H1 (cell line): ENCODE results near the gene BLVRA. TPM values are rescaled to one million over a fixed set of nuclear protein-coding genes. Genes with fewer than 3 reads are reported as not detected.

ENCODE experiments used
- CTCF ChIA-PET: fragments of 300-600 bp; sonication (Branson Sonifier 250); formaldehyde crosslinking; loops from one replicate; lab custom pipeline; 2021; ENCODE audit not compliant: partially characterized antibody; lab: Charles Lee
- POLR2A ChIA-PET: fragments of 300-600 bp; sonication (Branson Sonifier 250); formaldehyde crosslinking; loops from one replicate; lab custom pipeline; 2021; ENCODE audit warnings: inconsistent platforms; ENCODE audit not compliant: partially characterized antibody; lab: Charles Lee
- DNase-seq, 2 experiments: peaks; one replicate each; pipeline versions ENCODE4 v3.0.0 to v3.0.0-alpha.2; 2010 to 2022; ENCODE audit warnings: low spot score in 2 of 2, low read depth in 1 of 2, mixed read lengths in 1 of 2
- FAIRE-seq: peaks from 2 replicates; lab custom pipeline; 2011; peaks lifted over from hg19 to GRCh38; lab: Jason Lieb, UNC
- H2AFZ ChIP-seq: 2 replicates; pipeline ENCODE4 v1.8.1; 2012; ENCODE audit warnings: low read length, inconsistent platforms
- H2AK5ac ChIP-seq: 2 replicates; pipeline ENCODE4 v1.6.1; 2013; ENCODE audit warnings: low read depth, low read length
- H2BK120ac ChIP-seq: replicated peaks from 2 replicates; pipeline ENCODE3; 2013; ENCODE audit warnings: low read depth, low read length, inconsistent platforms
- H2BK12ac ChIP-seq: 2 replicates; pipeline ENCODE4 v1.6.1; 2013; ENCODE audit warnings: low read depth, low read length
- H2BK15ac ChIP-seq: 2 replicates; pipeline ENCODE4 v1.6.1; 2013; ENCODE audit warnings: low read length
- H2BK20ac ChIP-seq: 2 replicates; pipeline ENCODE4 v1.6.1; 2013; ENCODE audit warnings: low read length
- H2BK5ac ChIP-seq: 2 replicates; pipeline ENCODE4 v1.6.1; 2013; ENCODE audit warnings: low read depth, low read length
- H3K14ac ChIP-seq: 2 replicates; pipeline ENCODE4 v1.6.1; 2013; ENCODE audit warnings: inconsistent platforms; ENCODE audit not compliant: insufficient read length
- H3K18ac ChIP-seq: 2 replicates; pipeline ENCODE4 v1.6.1; 2013; ENCODE audit warnings: low read length; ENCODE audit errors: extremely low read depth
- H3K23ac ChIP-seq: 2 replicates; pipeline ENCODE4 v1.6.1; 2013; ENCODE audit warnings: inconsistent platforms; ENCODE audit not compliant: insufficient read length
- H3K23me2 ChIP-seq: 2 replicates; pipeline ENCODE4 v1.6.1; 2013; ENCODE audit warnings: low read depth, low read length
- H3K27ac ChIP-seq: 2 replicates; pipeline ENCODE4 v1.6.1; 2011; ENCODE audit warnings: low read depth, low read length, inconsistent platforms
- H3K27me3 ChIP-seq, 4 experiments: replicated peaks in 1 of 4; 1 replicate in 1 of 4; 2 replicates in 3 of 4; pipeline versions ENCODE4 v1.6.1 to v1.8.1; 2011 to 2013; ENCODE audit warnings: low read length in 3 of 4, mild to moderate bottlenecking in 3 of 4, inconsistent platforms in 2 of 4, mixed read lengths in 2 of 4, moderate library complexity in 1 of 4; ENCODE audit not compliant: control insufficient read depth in 3 of 4, insufficient read depth in 3 of 4; ENCODE audit errors: extremely low read depth in 1 of 4
- H3K36me3 ChIP-seq, 4 experiments: 2 replicates each; pipeline versions ENCODE4 v1.6.1 to v1.8.1; 2011 to 2013; ENCODE audit warnings: mild to moderate bottlenecking in 4 of 4, low read length in 3 of 4, moderate library complexity in 2 of 4, control low read depth in 1 of 4, inconsistent platforms in 1 of 4; ENCODE audit not compliant: insufficient read depth in 4 of 4, control insufficient read depth in 2 of 4
- H3K4ac ChIP-seq: replicated peaks from 2 replicates; pipeline ENCODE3; 2013; ENCODE audit warnings: low read length, low read depth, mixed read lengths, inconsistent platforms; ENCODE audit not compliant: insufficient read length
- H3K4me1 ChIP-seq, 4 experiments: replicated peaks in 1 of 4; 1 replicate in 1 of 4; 2 replicates in 3 of 4; pipeline versions ENCODE4 v1.6.1 to v1.8.1; 2011 to 2013; ENCODE audit warnings: low read length in 3 of 4, inconsistent platforms in 2 of 4, mixed read lengths in 1 of 4; ENCODE audit not compliant: insufficient read depth in 4 of 4, control insufficient read depth in 3 of 4
- H3K4me2 ChIP-seq, 2 experiments: 2 replicates each; pipeline versions ENCODE4 v1.6.1 to v1.8.1; 2011 to 2013; ENCODE audit warnings: low read depth in 2 of 2, low read length in 2 of 2, control low read depth in 1 of 2, inconsistent platforms in 1 of 2, mild to moderate bottlenecking in 1 of 2; ENCODE audit not compliant: insufficient read depth in 1 of 2
- H3K4me3 ChIP-seq, 4 experiments: fragments of 200-600, 300-600 bp in 1 of 4; sonication (generic), shearing (Covaris generic), sonication (Bioruptor Twin) in 1 of 4; 2 replicates each; pipeline versions ENCODE4 v1.5.1 to v1.8.1; 2011 to 2016; ENCODE audit warnings: low read length in 4 of 4, low read depth in 3 of 4, control low read depth in 2 of 4, inconsistent platforms in 2 of 4, mild to moderate bottlenecking in 2 of 4, mixed read lengths in 1 of 4, moderate library complexity in 1 of 4; ENCODE audit not compliant: insufficient read depth in 2 of 4; ENCODE audit errors: extremely low read depth in 1 of 4
- H3K56ac ChIP-seq: replicated peaks from 2 replicates; pipeline ENCODE3; 2013; ENCODE audit warnings: low read depth, mild to moderate bottlenecking, mixed read lengths, low read length, inconsistent platforms; ENCODE audit not compliant: insufficient read length
- H3K79me1 ChIP-seq: 2 replicates; pipeline ENCODE4 v1.6.1; 2013; ENCODE audit warnings: low read depth, low read length, control low read depth
- H3K79me2 ChIP-seq, 2 experiments: 2 replicates each; pipeline versions ENCODE4 v1.6.1 to v1.8.1; 2012 to 2013; ENCODE audit warnings: low read length in 2 of 2, mild to moderate bottlenecking in 2 of 2, inconsistent platforms in 1 of 2; ENCODE audit not compliant: insufficient read depth in 2 of 2, control insufficient read depth in 1 of 2
- H3K9ac ChIP-seq, 4 experiments: replicated peaks in 1 of 4; 1 replicate in 1 of 4; 2 replicates in 3 of 4; pipeline versions ENCODE4 v1.6.1 to v1.8.1; 2011 to 2013; ENCODE audit warnings: low read depth in 3 of 4, low read length in 3 of 4, control low read depth in 2 of 4, mild to moderate bottlenecking in 2 of 4, moderate library complexity in 2 of 4, inconsistent platforms in 1 of 4; ENCODE audit errors: extremely low read depth in 1 of 4
- H3K9me3 ChIP-seq, 2 experiments: 2 replicates each; pipeline versions ENCODE4 v1.6.1 to v1.8.1; 2012 to 2013; ENCODE audit warnings: mild to moderate bottlenecking in 2 of 2, moderate library complexity in 2 of 2, control low read depth in 1 of 2, inconsistent platforms in 1 of 2, low read depth in 1 of 2, low read length in 1 of 2, mixed read lengths in 1 of 2; ENCODE audit not compliant: insufficient read depth in 2 of 2
- H4K20me1 ChIP-seq, 2 experiments: replicated peaks in 1 of 2; 2 replicates each; pipeline versions ENCODE3 to v1.8.1; 2011 to 2013; ENCODE audit warnings: inconsistent platforms in 2 of 2, low read length in 2 of 2, mild to moderate bottlenecking in 1 of 2; ENCODE audit not compliant: insufficient read depth in 2 of 2, control insufficient read depth in 1 of 2
- H4K5ac ChIP-seq: 2 replicates; pipeline ENCODE4 v1.6.1; 2013; ENCODE audit warnings: low read length, low read depth, mixed read lengths, inconsistent platforms; ENCODE audit not compliant: insufficient read length
- H4K8ac ChIP-seq: 2 replicates; pipeline ENCODE4 v1.8.0; 2013; ENCODE audit warnings: mild to moderate bottlenecking, moderate library complexity, low read length, inconsistent platforms; ENCODE audit not compliant: insufficient read depth; ENCODE audit errors: extremely low read depth
- H4K91ac ChIP-seq: replicated peaks from 2 replicates; pipeline ENCODE3; 2013; ENCODE audit warnings: low read length, mixed read lengths, inconsistent platforms; ENCODE audit not compliant: insufficient read length
- ASH2L ChIP-seq: fragments of 200-600, 300-600 bp; sonication (generic); IDR thresholded peaks from one replicate; pipeline ENCODE4 v1.7.1; 2017; ENCODE audit warnings: low read length
- ATF3 ChIP-seq: IDR thresholded peaks from 2 replicates; pipeline ENCODE4 v1.6.1; 2011; ENCODE audit warnings: low read depth, mild to moderate bottlenecking, low read length; ENCODE audit not compliant: insufficient read depth
- CHD1 ChIP-seq: IDR thresholded peaks from 2 replicates; pipeline ENCODE4 v1.6.1; 2012; ENCODE audit warnings: low read depth, low read length, improper control_type of control experiment
- GTF2F1 ChIP-seq: IDR thresholded peaks from 2 replicates; pipeline ENCODE4 v1.6.1; 2012; ENCODE audit warnings: low read depth, low read length, improper control_type of control experiment, borderline replicate concordance
- HDAC2 ChIP-seq, 2 experiments: fragments of 300-600 bp in 1 of 2; sonication (generic) in 1 of 2; IDR thresholded peaks; 2 replicates each; pipeline ENCODE4 v1.6.1; 2011 to 2012; ENCODE audit warnings: low read depth in 2 of 2, low read length in 2 of 2, mild to moderate bottlenecking in 2 of 2, moderate library complexity in 2 of 2, borderline replicate concordance in 1 of 2, inconsistent platforms in 1 of 2
- POLR2AphosphoS5 ChIP-seq: IDR thresholded peaks from 2 replicates; pipeline ENCODE4 v1.6.1; 2011; ENCODE audit warnings: low read depth, low read length
- RAD21 ChIP-seq, 2 experiments: IDR thresholded peaks in 1 of 2; conservative IDR thresholded peaks in 1 of 2; 2 replicates each; pipeline ENCODE4 v1.6.1; 2011; ENCODE audit warnings: low read depth in 2 of 2, low read length in 2 of 2, improper control_type of control experiment in 1 of 2, inconsistent platforms in 1 of 2, mild to moderate bottlenecking in 1 of 2, moderate library complexity in 1 of 2
- RXRA ChIP-seq: IDR thresholded peaks from 2 replicates; pipeline ENCODE4 v1.6.1; 2011; ENCODE audit warnings: low read depth, mild to moderate bottlenecking, low read length, moderate library complexity; ENCODE audit not compliant: insufficient read depth
- SUZ12 ChIP-seq: fragments of 200-600 bp; sonication (generic); IDR thresholded peaks from 2 replicates; pipeline ENCODE4 v1.6.1; 2012; ENCODE audit warnings: mild to moderate bottlenecking, inconsistent platforms, low read length, moderate library complexity, mixed read lengths
- TAF7 ChIP-seq: optimal IDR thresholded peaks from 2 replicates; pipeline ENCODE3; 2011; ENCODE audit warnings: low read depth, mild to moderate bottlenecking, inconsistent platforms, low read length, moderate library complexity, borderline replicate concordance
- ZNF274 ChIP-seq: IDR thresholded peaks from 2 replicates; pipeline ENCODE4 v1.7.0; 2012; ENCODE audit warnings: low read length, borderline replicate concordance; ENCODE audit errors: extremely low read depth
- WGBS, 2 experiments: shearing (Covaris generic) in 1 of 2; methylation state at CpG; one replicate each; pipeline versions ENCODE4 v1.1.6 to v1.1.7; 2013 to 2015; ENCODE audit warnings: low lambda C conversion rate in 2 of 2, mixed read lengths in 2 of 2, inconsistent platforms in 1 of 2, low coverage in 1 of 2, missing lambda C conversion rate in 1 of 2; ENCODE audit not compliant: insufficient replicate concordance in 2 of 2, insufficient coverage in 1 of 2, insufficient read length in 1 of 2; ENCODE audit errors: extremely low coverage in 1 of 2, missing lambda C conversion rate in 1 of 2; 5-methylcytosine and 5-hydroxymethylcytosine counted together
- polyA plus RNA-seq, 7 experiments: library from polyadenylated mRNA; depleted of rRNA in 3 of 7; stranded (reverse) in 5 of 7; unstranded in 2 of 7; fragments of >200 nt in 5 of 7; fragments of 200-250 nt in 2 of 7; gene quantifications; 1 replicate in 5 of 7; 2 replicates in 1 of 7; 4 replicates in 1 of 7; pipeline versions ENCODE4 v1.2.1 to v1.2.3, GENCODE V29; 2011 to 2013; ENCODE audit warnings: missing spikeins in 2 of 7, mixed read lengths in 2 of 7
- total RNA-seq: library from RNA; stranded (reverse); fragmentation: NEBNext Ultra II Directional; extraction: Animal tissue kit (Norgen Biotek cat#: 25700); gene quantifications from 2 replicates; pipeline ENCODE4 v1.2.1, GENCODE V29; 2021

Gene BLVRA
- total and polyA plus RNA-seq, 2 of the 8 experiments (the other 6 are each of a cell fraction or from before 2014, with no cell fraction given), result 16.1 to 37.1 TPM

- WGBS, 2 experiments, result 92% methylated on average over 1 of the region's 1 CpG; no CpG with 5 or more reads in 1 of the 2 experiments
- DNase-seq, result no peak
- CTCF ChIA-PET, result interaction anchor here (2.6 to 3.5 kb wide), 2 partner anchors 11 to 129 kb away, joined by 12 to 14 read pairs; partner anchors contain the start of gene STK17A
Measured at GRCh38 chr7:43711503-43711902, 47.0 kb upstream of the BLVRA start.

More at GRCh38 chr7:43711503-43711902, 47.0 kb upstream of the BLVRA start:
- H2BK12ac ChIP-seq, result no peak overlapping the region
- H3K36me3 ChIP-seq, result peaks cover 0 to 3% (median under 1%) of the 10 kb centered on the region in 4 experiments; a peak in 2 of 8 replicates
- no peak overlapping the region for H2BK5ac ChIP-seq
- H2AFZ ChIP-seq, result no peak overlapping the region
- peaks cover 0 to 2% of the 10 kb centered on the region in 2 experiments for H4K20me1 ChIP-seq
- no peaks in the 10 kb centered on the region for H3K23me2 ChIP-seq
- no peak overlapping the region for H2BK15ac ChIP-seq
- no peak overlapping the region for H4K5ac ChIP-seq
- peaks cover 0 to 3% (median 0%) of the 10 kb centered on the region in 4 experiments; a peak in 1 of 7 replicates for H3K4me1 ChIP-seq
- POLR2A ChIA-PET, result interaction anchor here (1.0 kb wide), 1 partner anchor 42 kb away, joined by 3 read pairs; no protein-coding TSS in a partner anchor
- H2AK5ac ChIP-seq, result no peak overlapping the region
- H4K91ac ChIP-seq, result no peak overlapping the region
- no peak overlapping the region for H3K4ac ChIP-seq
- no peak overlapping the region for H2BK120ac ChIP-seq
- no peak overlapping the region for H3K23ac ChIP-seq
- H3K18ac ChIP-seq, result no peak overlapping the region
- TF ChIP-seq RXRA (no peak), TAF7 (no peak), POLR2AphosphoS5 (no peak), ZNF274 (no peak), RAD21 (IDR thresholded peaks at IDR 0.05 in 1 of 2, conservative IDR thresholded peaks at IDR 0.05 in 1 of 2; ENCODE audit: low read depth in 2 of 2, low read length in 2 of 2) (no peak), GTF2F1 (no peak), SUZ12 (no peak), ASH2L (no peak), ATF3 (no peak), HDAC2 (IDR thresholded peaks at IDR 0.05; ENCODE audit: borderline replicate concordance in 1 of 2, low read depth in 2 of 2, low read length in 2 of 2) (no peak), CHD1 (no peak)
- FAIRE-seq, result no peak
- H3K79me1 ChIP-seq, result no peaks in the 10 kb centered on the region; the same call in 1 of the 2 replicates
- no peak overlapping the region for H3K9ac ChIP-seq
- H3K27ac ChIP-seq, result no peak overlapping the region
- peaks cover 0 to 94% of the 10 kb centered on the region in 2 experiments; a peak in 3 of 4 replicates for H3K79me2 ChIP-seq
- H3K27me3 ChIP-seq, result no peaks in the 10 kb centered on the region
- H3K9me3 ChIP-seq, result peaks cover 1 to 6% of the 10 kb centered on the region in 2 experiments; a peak in 2 of 4 replicates
- no peak overlapping the region for H4K8ac ChIP-seq
- H3K4me2 ChIP-seq, result no peak overlapping the region
- no peak overlapping the region for H3K4me3 ChIP-seq
- H2BK20ac ChIP-seq, result no peak overlapping the region
- no peak overlapping the region for H3K56ac ChIP-seq
- no peak overlapping the region for H3K14ac ChIP-seq
